ENCODE results near the gene ITPKB.
"Not testable (repeated sequence)": the region's sequence is repeated elsewhere in the genome, so short reads cannot be mapped to it uniquely, and the experiment has no call there.

ITPKB gene

GRCh38 chr1:226648421-226648820, 90.7 kb downstream of the ITPKB start:
- no peak for DNase-seq

- no peak for DNase-seq
These were observed 91.4 kb downstream of the ITPKB start for GRCh38 chr1:226647719-226648118.

GRCh38 chr1:226646870-226647449, 92.1 kb downstream of the ITPKB start:
- DNase-seq, result no peak

- DNase-seq, result no peak
These were observed 92.8 kb downstream of the ITPKB start for GRCh38 chr1:226646026-226646869.

GRCh38 chr1:226645279-226645976, 93.7 kb downstream of the ITPKB start:
- no peak for DNase-seq

GRCh38 chr1:226644541-226645176, 94.4 kb downstream of the ITPKB start:
- DNase-seq, result no peak

- no peak for DNase-seq
These were observed 95.2 kb downstream of the ITPKB start for GRCh38 chr1:226643611-226644540.

GRCh38 chr1:226643177-226643576, 95.9 kb downstream of the ITPKB start:
- DNase-seq, result no peak

GRCh38 chr1:226642421-226642820, 96.7 kb downstream of the ITPKB start:
- no peak for DNase-seq

GRCh38 chr1:226641671-226642231, 97.3 kb downstream of the ITPKB start:
- no peak for DNase-seq

- DNase-seq, result peak; percentile 34
These were observed 98.6 kb downstream of the ITPKB start for GRCh38 chr1:226640321-226641136.

- no peak for DNase-seq
These were observed 99.4 kb downstream of the ITPKB start for GRCh38 chr1:226639631-226640061.

- DNase-seq, result not testable (repeated sequence)
These were observed 99.9 kb downstream of the ITPKB start for GRCh38 chr1:226639206-226639605.

- no peak for DNase-seq
These were observed 100.5 kb downstream of the ITPKB start for GRCh38 chr1:226638608-226639007.

GRCh38 chr1:226638001-226638601, 101.0 kb downstream of the ITPKB start:
- no peak for DNase-seq

- DNase-seq, result no peak
These were observed 101.7 kb downstream of the ITPKB start for GRCh38 chr1:226637147-226637935.

- no peak for DNase-seq
These were observed 102.3 kb downstream of the ITPKB start for GRCh38 chr1:226636847-226637096.

GRCh38 chr1:226635456-226635941, 103.6 kb downstream of the ITPKB start:
- DNase-seq, result no peak

GRCh38 chr1:226634611-226635246, 104.4 kb downstream of the ITPKB start:
- no peak for DNase-seq

Measured in NCI-H2171 (cell line).